Measurements from ENCODE around the gene THRSP.

THRSP gene

DNA sequence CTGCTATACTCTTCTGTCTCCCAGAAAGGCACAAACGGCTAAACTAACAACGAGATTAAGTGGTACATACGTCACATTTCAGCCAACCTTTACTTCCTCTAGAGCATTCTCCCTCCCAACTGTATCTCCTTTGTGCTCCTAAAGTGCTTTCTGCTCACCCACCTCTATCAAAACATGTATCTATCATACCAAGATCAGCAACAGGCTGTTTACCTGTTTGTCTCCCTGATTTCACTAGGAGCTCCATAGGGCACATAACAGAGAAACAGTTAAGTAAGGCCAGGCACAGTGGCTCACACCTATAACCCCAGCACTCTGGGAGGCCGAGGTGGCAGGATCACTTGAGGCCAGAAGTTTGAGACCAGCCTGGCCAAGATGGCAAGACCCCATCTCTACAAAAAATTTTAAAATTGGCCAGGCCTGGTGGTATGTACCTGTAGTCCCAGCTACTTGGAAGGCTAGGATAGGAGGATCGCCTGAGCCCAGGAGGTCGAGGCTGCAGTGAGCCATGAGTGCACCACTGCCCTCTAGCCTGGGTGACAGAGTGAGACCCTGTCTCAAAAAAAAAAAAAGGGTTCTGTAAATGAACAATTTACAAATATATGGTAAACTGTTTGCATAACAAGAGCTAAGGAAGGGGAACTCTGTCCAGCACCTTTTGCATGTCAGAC, 13.2 kb downstream of the THRSP start:
- TF ChIP-seq CTCF (IDR thresholded peaks at IDR 0.05) = no peak

DNA sequence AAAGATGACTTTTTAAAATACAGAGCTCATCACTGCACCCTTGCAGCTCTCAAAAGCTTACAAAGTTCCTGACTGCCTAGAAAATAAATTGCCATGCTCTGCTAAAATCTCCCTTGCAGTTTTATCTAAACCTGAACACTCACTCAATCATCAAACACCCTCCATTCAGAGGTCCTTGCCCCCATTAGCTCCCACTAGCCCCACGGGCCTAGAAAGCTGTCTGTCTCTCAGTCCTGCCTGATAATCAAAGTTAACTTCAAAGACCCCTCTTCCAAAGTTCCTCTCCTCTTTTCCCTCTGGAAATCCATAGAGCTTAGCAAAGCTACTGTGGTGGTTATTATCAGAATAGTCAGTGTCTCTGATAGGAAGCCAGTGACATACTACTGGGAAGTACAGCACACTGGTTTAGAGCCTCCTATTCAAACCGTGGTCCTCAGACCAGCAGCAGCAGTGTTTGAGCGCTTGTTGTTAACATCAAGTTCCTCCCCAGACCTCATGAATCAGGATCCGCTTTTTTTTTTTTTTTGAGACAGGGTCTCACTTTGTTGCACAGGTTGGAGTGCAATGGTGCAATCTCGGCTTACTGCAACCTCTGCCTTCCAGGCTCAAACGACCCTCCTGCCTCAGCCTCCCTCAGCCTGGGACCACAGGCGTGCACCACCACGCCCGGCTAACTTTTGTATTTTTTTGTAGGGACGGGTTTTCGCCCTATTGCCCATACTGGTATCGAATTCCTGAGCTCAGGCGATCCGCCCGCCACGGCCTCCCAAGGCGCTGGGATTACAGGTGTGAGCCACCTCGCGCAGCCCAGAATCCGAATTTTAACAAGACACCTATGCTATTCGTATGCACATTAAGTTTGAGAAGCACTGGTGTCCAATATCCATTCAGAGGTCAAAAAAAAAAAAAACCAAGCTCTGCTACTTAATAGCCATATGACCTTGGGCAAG, 14.8 kb downstream of the THRSP start:
- TF ChIP-seq CTCF (IDR thresholded peaks at IDR 0.05) = no peak

GRCh38 chr11:78079232-78080083, 15.8 kb downstream of the THRSP start, which contains the start of gene NDUFC2:
TSS of gene NDUFC2 (minus strand) at chr11:78079862. CDS start at chr11:78079744, 118 bp downstream.
- no peak for TF ChIP-seq CTCF (IDR thresholded peaks at IDR 0.05)

- TF ChIP-seq CTCF (IDR thresholded peaks at IDR 0.05) = no peak
These were observed 16.6 kb downstream of the THRSP start for GRCh38 chr11:78080084-78080817.

GRCh38 chr11:78080818-78081495, 17.3 kb downstream of the THRSP start:
- TF ChIP-seq CTCF (IDR thresholded peaks at IDR 0.05) = no peak

GRCh38 chr11:78081583-78081982, 17.9 kb downstream of the THRSP start:
- TF ChIP-seq CTCF (IDR thresholded peaks at IDR 0.05) = no peak

All from LNCAP (cell line).